Kidney epithelial cell (primary cell): ENCODE measurements around the gene PAQR5. TPM values are rescaled to one million over a fixed set of nuclear protein-coding genes. Genes with fewer than 3 reads are reported as not detected.
A peak's percentile ranks its signal among the peaks of the same experiment; 100 is the strongest.

Experiments
- DNase-seq: peaks from one replicate; pipeline ENCODE4 v3.0.0-alpha.2; 2010; ENCODE audit warnings: low read depth
- H3K27me3 ChIP-seq: 2 replicates; pipeline ENCODE4 v1.6.0; 2011; ENCODE audit warnings: low read length; ENCODE audit not compliant: control insufficient read depth, insufficient read depth
- H3K36me3 ChIP-seq: 2 replicates; pipeline ENCODE4 v1.5.1; 2011; ENCODE audit warnings: low read length; ENCODE audit not compliant: control insufficient read depth, insufficient read depth
- H3K4me3 ChIP-seq: 2 replicates; pipeline ENCODE4 v1.5.1; 2011; ENCODE audit warnings: low read depth, mild to moderate bottlenecking, control low read depth, low read length
- total RNA-seq: library from RNA; depleted of rRNA; stranded (reverse); fragments of >200 nt; gene quantifications from 2 replicates; pipeline ENCODE4 v1.2.3, GENCODE V29; 2015
- TF ChIP-seq, protein P1 (sequence below): IDR thresholded peaks from 2 replicates; pipeline ENCODE4 v1.5.1; 2011; ENCODE audit warnings: mild to moderate bottlenecking, moderate library complexity, low read length, control low read depth, inconsistent platforms; ENCODE audit not compliant: insufficient read depth, poor library complexity, severe bottlenecking

Gene PAQR5
- total RNA-seq, 1 donor from 2014 or later = 9.7 TPM

DNA sequence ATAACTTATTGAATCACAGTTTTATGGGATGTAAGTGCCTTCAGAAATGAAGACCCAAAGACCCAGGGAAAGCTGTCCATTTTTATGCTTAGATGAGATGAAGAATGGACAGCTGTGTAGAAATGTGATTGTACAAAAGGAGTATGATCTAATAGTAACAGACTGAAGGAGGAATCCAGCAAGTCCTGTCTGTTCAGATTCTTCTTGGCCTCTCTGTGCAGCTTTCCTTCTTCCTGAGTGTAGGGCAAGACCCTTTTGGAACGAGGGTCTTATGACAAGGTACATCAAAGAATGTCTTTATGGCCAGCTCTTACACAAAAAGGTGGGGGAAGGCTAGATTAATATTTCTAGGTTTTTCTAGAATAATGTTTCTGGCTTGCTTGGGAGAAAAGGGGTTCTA, 114.0 kb downstream of the PAQR5 start:
- no peak for DNase-seq
- no peak overlapping the region for H3K4me3 ChIP-seq

DNA sequence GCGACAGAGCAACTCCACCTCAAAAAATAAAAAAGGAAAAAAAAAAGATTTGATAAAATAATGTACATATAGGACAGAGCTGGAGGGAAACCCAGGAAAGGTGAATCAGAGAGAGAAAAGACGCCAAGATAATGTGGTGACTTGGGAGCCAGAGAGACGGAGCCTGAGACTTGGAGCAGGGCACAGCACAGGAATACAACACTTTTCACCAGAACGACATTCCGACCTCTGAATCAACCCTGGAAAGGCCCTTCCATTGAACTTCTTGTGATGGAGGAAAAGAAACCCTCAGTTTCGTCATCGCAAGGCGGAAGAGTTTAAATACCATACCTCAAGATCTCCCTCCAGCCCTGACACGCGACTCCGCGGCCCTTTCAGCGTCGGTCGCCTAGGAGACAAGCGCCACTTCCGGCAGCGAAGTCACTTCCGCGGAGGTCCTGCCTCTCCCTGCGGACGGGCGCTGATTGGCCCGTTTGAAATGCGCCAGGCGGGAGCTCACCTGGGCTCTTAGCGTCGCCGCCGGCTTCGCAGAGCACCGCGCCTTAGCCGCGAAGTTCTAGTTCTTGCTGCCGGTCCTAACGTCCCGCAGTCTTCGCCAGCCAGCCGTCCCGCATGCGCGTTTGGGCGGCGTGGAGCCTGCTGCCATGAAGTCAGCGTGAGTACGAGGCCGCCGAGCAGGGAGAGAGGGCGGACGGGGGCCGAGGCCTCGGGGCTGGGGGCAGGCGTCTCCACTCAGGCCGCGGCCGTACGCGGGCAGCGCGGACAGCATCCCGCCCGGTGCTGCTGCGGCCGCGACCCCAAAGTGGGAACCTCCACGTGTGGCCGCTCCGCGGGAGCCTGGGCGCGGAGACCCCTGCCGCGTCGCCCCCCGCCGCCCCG, 115.3 kb downstream of the PAQR5 start, which contains the start of gene KIF23:
TSS of gene KIF23 (plus strand) at position 528 of the 879 bp plus-strand sequence. CDS start at position 645, 117 bp downstream.
- no peaks in the 10 kb centered on the region for H3K36me3 ChIP-seq
- no peaks in the 10 kb centered on the region for H3K27me3 ChIP-seq
- TF ChIP-seq, protein P1, sequence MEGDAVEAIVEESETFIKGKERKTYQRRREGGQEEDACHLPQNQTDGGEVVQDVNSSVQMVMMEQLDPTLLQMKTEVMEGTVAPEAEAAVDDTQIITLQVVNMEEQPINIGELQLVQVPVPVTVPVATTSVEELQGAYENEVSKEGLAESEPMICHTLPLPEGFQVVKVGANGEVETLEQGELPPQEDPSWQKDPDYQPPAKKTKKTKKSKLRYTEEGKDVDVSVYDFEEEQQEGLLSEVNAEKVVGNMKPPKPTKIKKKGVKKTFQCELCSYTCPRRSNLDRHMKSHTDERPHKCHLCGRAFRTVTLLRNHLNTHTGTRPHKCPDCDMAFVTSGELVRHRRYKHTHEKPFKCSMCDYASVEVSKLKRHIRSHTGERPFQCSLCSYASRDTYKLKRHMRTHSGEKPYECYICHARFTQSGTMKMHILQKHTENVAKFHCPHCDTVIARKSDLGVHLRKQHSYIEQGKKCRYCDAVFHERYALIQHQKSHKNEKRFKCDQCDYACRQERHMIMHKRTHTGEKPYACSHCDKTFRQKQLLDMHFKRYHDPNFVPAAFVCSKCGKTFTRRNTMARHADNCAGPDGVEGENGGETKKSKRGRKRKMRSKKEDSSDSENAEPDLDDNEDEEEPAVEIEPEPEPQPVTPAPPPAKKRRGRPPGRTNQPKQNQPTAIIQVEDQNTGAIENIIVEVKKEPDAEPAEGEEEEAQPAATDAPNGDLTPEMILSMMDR = no peak
- DNase-seq = peak; percentile 71
- H3K4me3 ChIP-seq = peak within 1 kb of the TSS; percentile 88

More for the DNA sequence above, 114.0 kb downstream of the PAQR5 start:
- Histone ChIP-seq H3K27me3 (no peaks in the 10 kb centered on the region), H3K36me3 (no peaks in the 10 kb centered on the region)
- TF ChIP-seq, protein P1 = no peak

DNA sequence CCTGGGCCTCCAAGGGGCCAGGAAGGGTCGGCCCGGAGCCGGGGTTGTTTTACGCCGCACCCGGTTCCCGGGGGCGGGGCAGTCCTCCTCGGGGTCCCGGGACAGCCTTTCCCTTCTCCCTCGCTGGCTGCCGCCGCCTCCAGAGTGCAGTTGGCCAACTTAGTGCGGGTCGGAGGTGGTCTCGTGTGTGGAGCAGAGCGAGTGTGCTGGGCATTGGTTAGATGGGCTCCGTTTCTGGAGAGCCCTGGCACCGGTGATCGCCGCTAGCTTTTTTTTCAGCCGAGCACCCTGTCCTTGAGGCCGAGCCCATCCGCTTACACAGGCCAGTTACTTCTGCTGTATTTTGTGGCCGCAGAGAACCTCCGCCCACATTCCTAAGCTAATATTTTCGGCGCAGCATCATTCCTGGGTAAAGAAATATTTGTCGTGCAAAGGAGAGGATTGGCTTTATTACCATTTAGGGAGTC, 116.0 kb downstream of the PAQR5 start:
- peak; percentile 69 for DNase-seq
- TF ChIP-seq, protein P1 = no peak

DNA sequence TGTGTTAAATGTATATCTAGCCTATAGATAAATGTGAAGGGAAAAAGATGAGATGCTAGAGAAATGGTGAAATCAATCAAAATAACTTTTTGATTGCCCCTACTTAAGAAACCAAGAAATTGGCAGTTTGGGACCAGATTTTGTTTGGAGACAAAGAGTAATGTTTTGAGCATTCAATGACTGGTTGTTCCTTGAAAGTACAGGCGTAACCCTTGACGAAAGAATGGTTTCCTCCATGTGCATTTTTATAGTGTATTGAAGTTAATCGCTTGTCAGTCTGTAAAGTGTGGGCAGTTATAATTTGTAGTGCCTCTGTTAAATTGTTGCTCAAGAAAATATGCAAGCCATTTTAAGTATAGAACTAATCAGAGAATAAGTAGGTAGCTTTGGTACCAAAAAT, 116.7 kb downstream of the PAQR5 start:
- H3K36me3 ChIP-seq = no peaks in the 10 kb centered on the region
- peak overlapping the region; percentile 88 for H3K4me3 ChIP-seq
- DNase-seq = no peak
- TF ChIP-seq, protein P1 = no peak
- no peaks in the 10 kb centered on the region for H3K27me3 ChIP-seq

More for the DNA sequence above, 116.0 kb downstream of the PAQR5 start:
- H3K4me3 ChIP-seq = peak overlapping the region; percentile 88
- no peaks in the 10 kb centered on the region for H3K36me3 ChIP-seq
- H3K27me3 ChIP-seq = no peaks in the 10 kb centered on the region

DNA sequence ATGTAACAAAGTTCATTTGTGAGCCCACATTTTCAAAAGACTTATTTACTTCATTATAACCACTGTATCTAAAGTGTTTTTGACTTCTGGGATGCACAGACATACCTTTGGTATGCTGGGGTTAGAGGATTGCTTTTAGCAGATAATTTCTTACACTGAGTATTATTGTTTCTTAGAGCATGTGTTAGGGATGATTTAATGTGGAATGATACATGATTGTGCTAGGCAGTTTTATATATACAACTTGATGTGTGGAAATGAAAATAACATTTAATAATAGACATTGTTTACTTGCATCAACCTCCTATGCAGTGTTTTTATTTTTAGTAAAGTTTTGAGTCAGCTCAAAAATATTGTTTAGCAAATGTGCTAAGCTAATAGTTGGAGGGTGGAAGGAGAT, 118.9 kb downstream of the PAQR5 start:
- no peak for DNase-seq
- Histone ChIP-seq H3K27me3 (no peaks in the 10 kb centered on the region), H3K4me3 (no peak overlapping the region), H3K36me3 (no peaks in the 10 kb centered on the region)
- TF ChIP-seq, protein P1 = no peak
